Hepatocyte (in vitro differentiated cells): ENCODE results near the gene NADSYN1. TPM values are rescaled to one million over a fixed set of nuclear protein-coding genes. Genes with fewer than 3 reads are reported as not detected.

Source experiments
- DNase-seq: peaks from one replicate; pipeline ENCODE4 v3.0.0-alpha.2; 2016; ENCODE audit warnings: low spot score
- H2AFZ ChIP-seq: fragments of 200-600 bp; sonication (generic); 2 replicates; pipeline ENCODE4 v1.6.0; 2016; ENCODE audit warnings: antibody characterized with exemption, mild to moderate bottlenecking
- H3K27ac ChIP-seq: fragments of 200-600 bp; sonication (generic); 2 replicates; pipeline ENCODE4 v1.5.1; 2016; ENCODE audit warnings: mild to moderate bottlenecking
- H3K27me3 ChIP-seq: fragments of 200-600 bp; sonication (generic); 2 replicates; pipeline ENCODE4 v1.6.1; 2016
- H3K36me3 ChIP-seq: fragments of 200-600 bp; sonication (generic); replicated peaks from 2 replicates; pipeline ENCODE4 v1.5.1; 2016; ENCODE audit warnings: low read depth; ENCODE audit not compliant: insufficient read depth
- H3K4me1 ChIP-seq: fragments of 200-600 bp; sonication (generic); 2 replicates; pipeline ENCODE4 v1.5.1; 2016; ENCODE audit warnings: mild to moderate bottlenecking, moderate library complexity; ENCODE audit not compliant: insufficient read depth
- H3K4me2 ChIP-seq: fragments of 200-600 bp; sonication (generic); 2 replicates; pipeline ENCODE4 v1.6.0; 2016
- H3K4me3 ChIP-seq: fragments of 200-600 bp; sonication (generic); 2 replicates; pipeline ENCODE4 v1.5.1; 2016; ENCODE audit warnings: mild to moderate bottlenecking
- H3K79me2 ChIP-seq: fragments of 200-600 bp; sonication (generic); 2 replicates; pipeline ENCODE4 v1.6.0; 2017; ENCODE audit warnings: mild to moderate bottlenecking
- H3K9me2 ChIP-seq: fragments of 200-600 bp; sonication (generic); replicated peaks from 2 replicates; pipeline ENCODE4 v1.6.0; 2017; ENCODE audit warnings: mild to moderate bottlenecking; ENCODE audit not compliant: insufficient read depth
- H3K9me3 ChIP-seq: fragments of 200-600 bp; sonication (generic); 2 replicates; pipeline ENCODE4 v1.5.1; 2016; ENCODE audit warnings: low read depth, mild to moderate bottlenecking
- H4K20me1 ChIP-seq: fragments of 200-600 bp; sonication (generic); 2 replicates; pipeline ENCODE4 v1.6.0; 2016; ENCODE audit warnings: mild to moderate bottlenecking; ENCODE audit not compliant: insufficient read depth, poor library complexity, severe bottlenecking
- CTCF ChIP-seq: fragments of 200-600 bp; sonication (generic); IDR thresholded peaks from 2 replicates; pipeline ENCODE4 v1.5.1; 2016; ENCODE audit warnings: antibody characterized with exemption, mild to moderate bottlenecking; ENCODE audit not compliant: poor library complexity
- EZH2 ChIP-seq: fragments of 200-600 bp; sonication (generic); IDR thresholded peaks from 2 replicates; pipeline ENCODE4 v1.6.1; 2016; ENCODE audit warnings: antibody characterized with exemption, mild to moderate bottlenecking, borderline replicate concordance
- EZH2phosphoT487 ChIP-seq: fragments of 200-600 bp; sonication (generic); IDR thresholded peaks from one replicate; pipeline ENCODE4 v1.6.1; 2018; ENCODE audit warnings: antibody characterized with exemption, mild to moderate bottlenecking, low read depth, moderate library complexity; ENCODE audit not compliant: unreplicated experiment, severe bottlenecking
- WGBS: methylation state at CpG from one replicate; pipeline ENCODE4 v1.1.6; 2016; ENCODE audit warnings: low lambda C conversion rate; ENCODE audit errors: missing lambda C conversion rate; 5-methylcytosine and 5-hydroxymethylcytosine counted together
- polyA plus RNA-seq: library from polyadenylated mRNA; unstranded; fragments of >200 nt; fragmentation: Nextera tagmentation; extraction: Ambion mirVana; gene quantifications from 2 replicates; pipeline ENCODE4 v1.2.1, GENCODE V29; 2016
- total RNA-seq: library from RNA; depleted of rRNA; stranded (reverse); fragments of >200 nt; gene quantifications from 2 replicates; pipeline ENCODE4 v1.2.3, GENCODE V29; 2014

NADSYN1 gene
- total and polyA plus RNA-seq, 2 experiments from 2014 or later: 42.0 to 43.7 TPM

- no peak overlapping the region for H3K4me2 ChIP-seq
- DNase-seq: no peak
- H3K9me2 ChIP-seq: no peaks in the 10 kb centered on the region
- no peak overlapping the region for H3K4me3 ChIP-seq
- no peaks in the 10 kb centered on the region for H3K79me2 ChIP-seq
- H3K4me1 ChIP-seq: no peaks in the 10 kb centered on the region
- no peak overlapping the region for H3K27ac ChIP-seq
- no peaks in the 10 kb centered on the region for H3K9me3 ChIP-seq
- H3K27me3 ChIP-seq: no peaks in the 10 kb centered on the region
- H4K20me1 ChIP-seq: no peaks in the 10 kb centered on the region
- 86% methylated on average over 7 of the region's 7 CpGs for WGBS
- no peak overlapping the region for H2AFZ ChIP-seq
- TF ChIP-seq EZH2phosphoT487 (no peak), CTCF (no peak), EZH2 (no peak)
- H3K36me3 ChIP-seq: no peaks in the 10 kb centered on the region
These were observed 29.7 kb upstream of the NADSYN1 start for GRCh38 chr11:71423181-71423790.

- Histone ChIP-seq H3K9me2 (no peaks in the 10 kb centered on the region), H4K20me1 (no peaks in the 10 kb centered on the region), H3K36me3 (no peaks in the 10 kb centered on the region), H3K79me2 (no peaks in the 10 kb centered on the region), H2AFZ (no peak overlapping the region), H3K4me2 (no peak overlapping the region), H3K27ac (no peak overlapping the region), H3K4me1 (no peaks in the 10 kb centered on the region), H3K27me3 (no peaks in the 10 kb centered on the region), H3K4me3 (no peak overlapping the region), H3K9me3 (no peaks in the 10 kb centered on the region)
- DNase-seq: no peak
- TF ChIP-seq EZH2 (no peak), EZH2phosphoT487 (no peak)
- 90% methylated on average over 2 of the region's 2 CpGs for WGBS
These were observed 27.6 kb upstream of the NADSYN1 start for GRCh38 chr11:71425409-71425808.

- Histone ChIP-seq H4K20me1 (no peaks in the 10 kb centered on the region), H3K36me3 (no peaks in the 10 kb centered on the region), H3K27ac (no peak overlapping the region), H3K4me2 (no peak overlapping the region), H3K9me2 (no peaks in the 10 kb centered on the region), H3K4me3 (no peak overlapping the region), H2AFZ (no peak overlapping the region), H3K9me3 (no peaks in the 10 kb centered on the region), H3K4me1 (no peaks in the 10 kb centered on the region), H3K27me3 (no peaks in the 10 kb centered on the region), H3K79me2 (no peaks in the 10 kb centered on the region)
- WGBS: 64% methylated on average over 4 of the region's 4 CpGs
- no peak for DNase-seq
- TF ChIP-seq EZH2phosphoT487 (no peak), CTCF (no peak), EZH2 (no peak)
These were observed 27.1 kb upstream of the NADSYN1 start for GRCh38 chr11:71425860-71426259.

- Histone ChIP-seq H3K9me2 (no peaks in the 10 kb centered on the region), H3K36me3 (no peaks in the 10 kb centered on the region), H3K27ac (no peak overlapping the region), H3K4me3 (no peak overlapping the region), H2AFZ (no peak overlapping the region), H3K27me3 (no peaks in the 10 kb centered on the region), H4K20me1 (no peaks in the 10 kb centered on the region), H3K4me2 (no peak overlapping the region), H3K4me1 (no peaks in the 10 kb centered on the region), H3K9me3 (no peaks in the 10 kb centered on the region), H3K79me2 (no peaks in the 10 kb centered on the region)
- no peak for DNase-seq
- no peak for TF ChIP-seq EZH2
- no peak for TF ChIP-seq EZH2phosphoT487
- no peak for TF ChIP-seq CTCF
- WGBS: 95% methylated on average over 3 of the region's 3 CpGs
These were observed 26.6 kb upstream of the NADSYN1 start for GRCh38 chr11:71426413-71426812.
